HepG2 (cell line): ENCODE measurements around the gene KLHDC4.

Experiments used
- BCL3 ChIP-seq: sonication (generic); formaldehyde crosslinking; IDR thresholded peaks from 2 replicates; pipeline ENCODE4 v1.5.1; 2020; ENCODE audit warnings: mild to moderate bottlenecking, missing genetic modification reagents, moderate library complexity
- FOXK2 ChIP-seq: fragments of 450-650 bp; IDR thresholded peaks from 2 replicates; pipeline ENCODE4 v1.6.1; 2016
- IKZF1 ChIP-seq: fragments of 450-650 bp; IDR thresholded peaks from 2 replicates; pipeline ENCODE4 v1.7.1; 2016
- IKZF5 ChIP-seq: IDR thresholded peaks from 2 replicates; pipeline ENCODE4 v1.6.1; 2018; ENCODE audit warnings: missing genetic modification reagents, mild to moderate bottlenecking, missing compliant biosample characterization
- NCOR1 ChIP-seq: fragments of 200-600 bp; sonication (generic); IDR thresholded peaks from 2 replicates; pipeline ENCODE4 v1.7.0; 2017; ENCODE audit warnings: antibody characterized with exemption, low read length, borderline replicate concordance
- POLR2A ChIP-seq, 2 experiments: IDR thresholded peaks; 2 replicates each; pipeline ENCODE4 v1.6.1; 2011; ENCODE audit warnings: low read depth in 2 of 2, low read length in 2 of 2, mild to moderate bottlenecking in 1 of 2, moderate library complexity in 1 of 2; ENCODE audit not compliant: insufficient read depth in 1 of 2
- POLR2AphosphoS5 ChIP-seq: IDR thresholded peaks from 2 replicates; pipeline ENCODE4 v1.6.1; 2012; ENCODE audit warnings: low read depth, low read length
- RNF2 ChIP-seq: fragments of 450-650 bp; conservative IDR thresholded peaks from 2 replicates; pipeline ENCODE4 v1.6.1; 2016; ENCODE audit warnings: low read depth
- SYNCRIP ChIP-seq: fragments of 200-400 bp; formaldehyde crosslinking; IDR thresholded peaks from 2 replicates; pipeline ENCODE4 v1.6.1; 2018; ENCODE audit warnings: mild to moderate bottlenecking, low read depth, low read length; ENCODE audit not compliant: insufficient read depth
- ZBTB43 ChIP-seq: sonication (generic); formaldehyde crosslinking; conservative IDR thresholded peaks from 2 replicates; pipeline ENCODE4 v1.4.0; 2020; ENCODE audit warnings: missing genetic modification reagents
- TF ChIP-seq, protein P1 (sequence below): sonication (generic); formaldehyde crosslinking; IDR thresholded peaks from 2 replicates; pipeline ENCODE4 v1.8.1; 2023; ENCODE audit warnings: mild to moderate bottlenecking, missing genetic modification reagents
- TF ChIP-seq, protein P2 (sequence below): sonication (generic); formaldehyde crosslinking; IDR thresholded peaks from 2 replicates; pipeline ENCODE4 v1.5.1; 2020; ENCODE audit warnings: mild to moderate bottlenecking, missing genetic modification reagents, borderline replicate concordance
- TF ChIP-seq, protein P3 (sequence below): sonication (generic); formaldehyde crosslinking; IDR thresholded peaks from 2 replicates; pipeline ENCODE4 v1.5.0; 2020; ENCODE audit warnings: mild to moderate bottlenecking, missing genetic modification reagents, moderate library complexity
- TF ChIP-seq, protein P4 (sequence below): sonication (generic); formaldehyde crosslinking; IDR thresholded peaks from 2 replicates; pipeline ENCODE4 v1.4.0; 2020; ENCODE audit warnings: missing genetic modification reagents

GRCh38 chr16:87703071-87703470 lies 62.7 kb downstream of the KLHDC4 start:
- no peak for TF ChIP-seq SYNCRIP
- TF ChIP-seq ZBTB43 (CRISPR knock-in tag): no peak
- no peak for TF ChIP-seq POLR2AphosphoS5
- TF ChIP-seq POLR2A (IDR thresholded peaks at IDR 0.05; ENCODE audit: insufficient read depth in 1 of 2, low read depth in 2 of 2, low read length in 2 of 2): no peak
- TF ChIP-seq FOXK2: no peak
- no peak for TF ChIP-seq NCOR1
- no peak for TF ChIP-seq IKZF5 (CRISPR knock-in tag)
- TF ChIP-seq, protein P1, sequence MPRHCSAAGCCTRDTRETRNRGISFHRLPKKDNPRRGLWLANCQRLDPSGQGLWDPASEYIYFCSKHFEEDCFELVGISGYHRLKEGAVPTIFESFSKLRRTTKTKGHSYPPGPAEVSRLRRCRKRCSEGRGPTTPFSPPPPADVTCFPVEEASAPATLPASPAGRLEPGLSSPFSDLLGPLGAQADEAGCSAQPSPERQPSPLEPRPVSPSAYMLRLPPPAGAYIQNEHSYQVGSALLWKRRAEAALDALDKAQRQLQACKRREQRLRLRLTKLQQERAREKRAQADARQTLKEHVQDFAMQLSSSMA (CRISPR knock-in tag): no peak
- TF ChIP-seq, protein P2, sequence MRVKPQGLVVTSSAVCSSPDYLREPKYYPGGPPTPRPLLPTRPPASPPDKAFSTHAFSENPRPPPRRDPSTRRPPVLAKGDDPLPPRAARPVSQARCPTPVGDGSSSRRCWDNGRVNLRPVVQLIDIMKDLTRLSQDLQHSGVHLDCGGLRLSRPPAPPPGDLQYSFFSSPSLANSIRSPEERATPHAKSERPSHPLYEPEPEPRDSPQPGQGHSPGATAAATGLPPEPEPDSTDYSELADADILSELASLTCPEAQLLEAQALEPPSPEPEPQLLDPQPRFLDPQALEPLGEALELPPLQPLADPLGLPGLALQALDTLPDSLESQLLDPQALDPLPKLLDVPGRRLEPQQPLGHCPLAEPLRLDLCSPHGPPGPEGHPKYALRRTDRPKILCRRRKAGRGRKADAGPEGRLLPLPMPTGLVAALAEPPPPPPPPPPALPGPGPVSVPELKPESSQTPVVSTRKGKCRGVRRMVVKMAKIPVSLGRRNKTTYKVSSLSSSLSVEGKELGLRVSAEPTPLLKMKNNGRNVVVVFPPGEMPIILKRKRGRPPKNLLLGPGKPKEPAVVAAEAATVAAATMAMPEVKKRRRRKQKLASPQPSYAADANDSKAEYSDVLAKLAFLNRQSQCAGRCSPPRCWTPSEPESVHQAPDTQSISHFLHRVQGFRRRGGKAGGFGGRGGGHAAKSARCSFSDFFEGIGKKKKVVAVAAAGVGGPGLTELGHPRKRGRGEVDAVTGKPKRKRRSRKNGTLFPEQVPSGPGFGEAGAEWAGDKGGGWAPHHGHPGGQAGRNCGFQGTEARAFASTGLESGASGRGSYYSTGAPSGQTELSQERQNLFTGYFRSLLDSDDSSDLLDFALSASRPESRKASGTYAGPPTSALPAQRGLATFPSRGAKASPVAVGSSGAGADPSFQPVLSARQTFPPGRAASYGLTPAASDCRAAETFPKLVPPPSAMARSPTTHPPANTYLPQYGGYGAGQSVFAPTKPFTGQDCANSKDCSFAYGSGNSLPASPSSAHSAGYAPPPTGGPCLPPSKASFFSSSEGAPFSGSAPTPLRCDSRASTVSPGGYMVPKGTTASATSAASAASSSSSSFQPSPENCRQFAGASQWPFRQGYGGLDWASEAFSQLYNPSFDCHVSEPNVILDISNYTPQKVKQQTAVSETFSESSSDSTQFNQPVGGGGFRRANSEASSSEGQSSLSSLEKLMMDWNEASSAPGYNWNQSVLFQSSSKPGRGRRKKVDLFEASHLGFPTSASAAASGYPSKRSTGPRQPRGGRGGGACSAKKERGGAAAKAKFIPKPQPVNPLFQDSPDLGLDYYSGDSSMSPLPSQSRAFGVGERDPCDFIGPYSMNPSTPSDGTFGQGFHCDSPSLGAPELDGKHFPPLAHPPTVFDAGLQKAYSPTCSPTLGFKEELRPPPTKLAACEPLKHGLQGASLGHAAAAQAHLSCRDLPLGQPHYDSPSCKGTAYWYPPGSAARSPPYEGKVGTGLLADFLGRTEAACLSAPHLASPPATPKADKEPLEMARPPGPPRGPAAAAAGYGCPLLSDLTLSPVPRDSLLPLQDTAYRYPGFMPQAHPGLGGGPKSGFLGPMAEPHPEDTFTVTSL (CRISPR knock-in tag): no peak
- TF ChIP-seq BCL3 (CRISPR knock-in tag): no peak
- TF ChIP-seq, protein P3, sequence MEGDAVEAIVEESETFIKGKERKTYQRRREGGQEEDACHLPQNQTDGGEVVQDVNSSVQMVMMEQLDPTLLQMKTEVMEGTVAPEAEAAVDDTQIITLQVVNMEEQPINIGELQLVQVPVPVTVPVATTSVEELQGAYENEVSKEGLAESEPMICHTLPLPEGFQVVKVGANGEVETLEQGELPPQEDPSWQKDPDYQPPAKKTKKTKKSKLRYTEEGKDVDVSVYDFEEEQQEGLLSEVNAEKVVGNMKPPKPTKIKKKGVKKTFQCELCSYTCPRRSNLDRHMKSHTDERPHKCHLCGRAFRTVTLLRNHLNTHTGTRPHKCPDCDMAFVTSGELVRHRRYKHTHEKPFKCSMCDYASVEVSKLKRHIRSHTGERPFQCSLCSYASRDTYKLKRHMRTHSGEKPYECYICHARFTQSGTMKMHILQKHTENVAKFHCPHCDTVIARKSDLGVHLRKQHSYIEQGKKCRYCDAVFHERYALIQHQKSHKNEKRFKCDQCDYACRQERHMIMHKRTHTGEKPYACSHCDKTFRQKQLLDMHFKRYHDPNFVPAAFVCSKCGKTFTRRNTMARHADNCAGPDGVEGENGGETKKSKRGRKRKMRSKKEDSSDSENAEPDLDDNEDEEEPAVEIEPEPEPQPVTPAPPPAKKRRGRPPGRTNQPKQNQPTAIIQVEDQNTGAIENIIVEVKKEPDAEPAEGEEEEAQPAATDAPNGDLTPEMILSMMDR (CRISPR knock-in tag): no peak
- TF ChIP-seq, protein P4, sequence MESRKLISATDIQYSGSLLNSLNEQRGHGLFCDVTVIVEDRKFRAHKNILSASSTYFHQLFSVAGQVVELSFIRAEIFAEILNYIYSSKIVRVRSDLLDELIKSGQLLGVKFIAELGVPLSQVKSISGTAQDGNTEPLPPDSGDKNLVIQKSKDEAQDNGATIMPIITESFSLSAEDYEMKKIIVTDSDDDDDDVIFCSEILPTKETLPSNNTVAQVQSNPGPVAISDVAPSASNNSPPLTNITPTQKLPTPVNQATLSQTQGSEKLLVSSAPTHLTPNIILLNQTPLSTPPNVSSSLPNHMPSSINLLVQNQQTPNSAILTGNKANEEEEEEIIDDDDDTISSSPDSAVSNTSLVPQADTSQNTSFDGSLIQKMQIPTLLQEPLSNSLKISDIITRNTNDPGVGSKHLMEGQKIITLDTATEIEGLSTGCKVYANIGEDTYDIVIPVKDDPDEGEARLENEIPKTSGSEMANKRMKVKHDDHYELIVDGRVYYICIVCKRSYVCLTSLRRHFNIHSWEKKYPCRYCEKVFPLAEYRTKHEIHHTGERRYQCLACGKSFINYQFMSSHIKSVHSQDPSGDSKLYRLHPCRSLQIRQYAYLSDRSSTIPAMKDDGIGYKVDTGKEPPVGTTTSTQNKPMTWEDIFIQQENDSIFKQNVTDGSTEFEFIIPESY (CRISPR knock-in tag): no peak
- no peak for TF ChIP-seq IKZF1
- TF ChIP-seq RNF2: no peak
